ENCODE results near the gene IL3.

- TF ChIP-seq CTCF (conservative IDR thresholded peaks at IDR 0.05; ENCODE audit: low read length) (no peak), EZH2phosphoT487 (IDR thresholded peaks at IDR 0.05; ENCODE audit: borderline replicate concordance, low read depth, low read length) (no peak)
These were observed 38.2 kb downstream of the IL3 start for GRCh38 chr5:132098621-132099020.

All from OCI-LY7 (cell line).